ENCODE measurements around the gene UTP14C. TPM values are rescaled to one million over a fixed set of nuclear protein-coding genes. Genes with fewer than 3 reads are reported as not detected.

The UTP14C gene, protein sequence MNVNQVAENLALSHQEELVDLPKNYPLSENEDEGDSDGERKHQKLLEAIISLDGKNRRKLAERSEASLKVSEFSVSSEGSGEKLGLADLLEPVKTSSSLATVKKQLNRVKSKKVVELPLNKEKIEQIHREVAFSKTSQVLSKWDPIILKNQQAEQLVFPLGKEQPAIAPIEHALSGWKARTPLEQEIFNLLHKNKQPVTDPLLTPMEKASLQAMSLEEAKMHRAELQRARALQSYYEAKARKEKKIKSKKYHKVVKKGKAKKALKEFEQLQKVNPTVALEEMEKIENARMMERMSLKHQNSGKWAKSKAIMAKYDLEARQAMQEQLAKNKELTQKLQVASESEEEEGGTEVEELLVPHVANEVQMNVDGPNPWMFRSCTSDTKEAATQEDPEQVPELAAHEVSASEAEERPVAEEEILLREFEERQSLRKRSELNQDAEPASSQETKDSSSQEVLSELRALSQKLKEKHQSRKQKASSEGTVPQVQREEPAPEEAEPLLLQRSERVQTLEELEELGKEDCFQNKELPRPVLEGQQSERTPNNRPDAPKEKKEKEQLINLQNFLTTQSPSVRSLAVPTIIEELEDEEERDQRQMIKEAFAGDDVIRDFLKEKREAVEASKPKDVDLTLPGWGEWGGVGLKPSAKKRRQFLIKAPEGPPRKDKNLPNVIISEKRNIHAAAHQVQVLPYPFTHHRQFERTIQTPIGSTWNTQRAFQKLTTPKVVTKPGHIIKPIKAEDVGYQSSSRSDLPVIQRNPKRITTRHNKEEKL
- total RNA-seq (14.9 and 15.3 TPM in 2 replicates), polyA plus RNA-seq (1.9 TPM in 2 replicates), polyA minus RNA-seq (3.6 and 4.6 TPM in 2 replicates)
- 13.5 TPM for total RNA-seq (2013)

DNA sequence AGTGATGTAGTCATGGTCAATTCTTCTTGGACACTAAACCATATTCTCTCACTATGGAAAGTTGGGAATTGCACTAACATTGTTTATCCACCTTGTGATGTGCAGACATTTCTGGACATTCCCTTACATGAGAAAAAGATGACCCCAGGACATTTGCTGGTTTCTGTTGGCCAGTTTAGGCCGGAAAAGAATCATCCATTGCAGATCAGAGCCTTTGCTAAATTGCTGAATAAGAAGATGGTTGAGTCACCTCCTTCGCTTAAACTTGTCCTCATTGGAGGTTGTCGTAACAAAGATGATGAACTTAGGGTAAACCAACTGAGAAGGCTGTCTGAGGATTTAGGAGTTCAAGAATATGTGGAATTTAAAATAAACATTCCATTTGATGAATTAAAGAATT, at the start of gene UTP14C:
TSS of gene UTP14C (plus strand) at position 211 of the 400 bp plus-strand sequence. CDS start 4,114 bp downstream, outside the sequence.
- Histone ChIP-seq H3K79me2 (ENCODE audit: control insufficient read depth, insufficient read depth, low read length) (peaks cover 35% of the 10 kb centered on the region), H3K36me3 (replicated peaks in 1 of 2; ENCODE audit: control extremely low read depth in 1 of 2, control insufficient read depth in 1 of 2, extremely low read depth in 1 of 2, insufficient read depth in 2 of 2, low read length in 1 of 2) (peaks cover 3 to 61% of the 10 kb centered on the region in 2 experiments), H2AFZ (ENCODE audit: insufficient read depth, low read depth, low read length, poor library complexity, severe bottlenecking) (no peak within 1 kb of the TSS), H4K20me1 (ENCODE audit: control insufficient read depth, insufficient read depth, low read length, poor library complexity, severe bottlenecking) (peaks cover 18% of the 10 kb centered on the region), H3K27ac (ENCODE audit: low read length in 2 of 2) (no peak within 1 kb of the TSS), H3K9ac (ENCODE audit: low read length) (no peak within 1 kb of the TSS), H3K4me1 (ENCODE audit: control insufficient read depth in 2 of 2, insufficient read depth in 2 of 2, low read length in 2 of 2) (no peaks in the 10 kb centered on the region), H3K27me3 (replicated peaks in 1 of 4; ENCODE audit: control extremely low read depth in 1 of 4, control insufficient read depth in 3 of 4, insufficient read depth in 4 of 4, low read length in 3 of 4) (no peaks in the 10 kb centered on the region), H3K4me3 (ENCODE audit: control extremely low read depth in 1 of 5, extremely low read depth in 1 of 5, insufficient read depth in 1 of 5, low read depth in 2 of 5, low read length in 4 of 5) (no peak within 1 kb of the TSS), H3K4me2 (replicated peaks; ENCODE audit: low read depth, low read length, poor library complexity, severe bottlenecking) (no peak within 1 kb of the TSS), H3K9me3 (ENCODE audit: control extremely low read depth in 1 of 3, control insufficient read depth in 2 of 3, insufficient read depth in 1 of 3, low read length in 2 of 3) (no peaks in the 10 kb centered on the region)
- H3K4me1 Mint-ChIP-seq = peaks cover 12% of the 10 kb centered on the region
- ATAC-seq (ENCODE audit: low read depth) (no peak), DNase-seq (no peak)
- H3K9me3 Mint-ChIP-seq (ENCODE audit: insufficient read depth) = no peaks in the 10 kb centered on the region
- TF ChIP-seq, protein P1, sequence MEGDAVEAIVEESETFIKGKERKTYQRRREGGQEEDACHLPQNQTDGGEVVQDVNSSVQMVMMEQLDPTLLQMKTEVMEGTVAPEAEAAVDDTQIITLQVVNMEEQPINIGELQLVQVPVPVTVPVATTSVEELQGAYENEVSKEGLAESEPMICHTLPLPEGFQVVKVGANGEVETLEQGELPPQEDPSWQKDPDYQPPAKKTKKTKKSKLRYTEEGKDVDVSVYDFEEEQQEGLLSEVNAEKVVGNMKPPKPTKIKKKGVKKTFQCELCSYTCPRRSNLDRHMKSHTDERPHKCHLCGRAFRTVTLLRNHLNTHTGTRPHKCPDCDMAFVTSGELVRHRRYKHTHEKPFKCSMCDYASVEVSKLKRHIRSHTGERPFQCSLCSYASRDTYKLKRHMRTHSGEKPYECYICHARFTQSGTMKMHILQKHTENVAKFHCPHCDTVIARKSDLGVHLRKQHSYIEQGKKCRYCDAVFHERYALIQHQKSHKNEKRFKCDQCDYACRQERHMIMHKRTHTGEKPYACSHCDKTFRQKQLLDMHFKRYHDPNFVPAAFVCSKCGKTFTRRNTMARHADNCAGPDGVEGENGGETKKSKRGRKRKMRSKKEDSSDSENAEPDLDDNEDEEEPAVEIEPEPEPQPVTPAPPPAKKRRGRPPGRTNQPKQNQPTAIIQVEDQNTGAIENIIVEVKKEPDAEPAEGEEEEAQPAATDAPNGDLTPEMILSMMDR (IDR thresholded peaks at IDR 0.05) = no peak
- TF ChIP-seq EZH2 (IDR thresholded peaks at IDR 0.05; ENCODE audit: borderline replicate concordance, insufficient read depth, low read depth, low read length, poor library complexity, severe bottlenecking) = no peak
- no peak within 1 kb of the TSS for H3K4me3 Mint-ChIP-seq
- no peak within 1 kb of the TSS for H3K27ac Mint-ChIP-seq
- WGBS (ENCODE audit: insufficient coverage) = 100% methylated on average over 3 of the region's 3 CpGs
- POLR2A ChIA-PET = no interaction called here
- no peaks in the 10 kb centered on the region for H3K27me3 Mint-ChIP-seq
- intact Hi-C loops (cut with micrococcal nuclease) = no loop called here
- CTCF ChIA-PET = no interaction called here

DNA sequence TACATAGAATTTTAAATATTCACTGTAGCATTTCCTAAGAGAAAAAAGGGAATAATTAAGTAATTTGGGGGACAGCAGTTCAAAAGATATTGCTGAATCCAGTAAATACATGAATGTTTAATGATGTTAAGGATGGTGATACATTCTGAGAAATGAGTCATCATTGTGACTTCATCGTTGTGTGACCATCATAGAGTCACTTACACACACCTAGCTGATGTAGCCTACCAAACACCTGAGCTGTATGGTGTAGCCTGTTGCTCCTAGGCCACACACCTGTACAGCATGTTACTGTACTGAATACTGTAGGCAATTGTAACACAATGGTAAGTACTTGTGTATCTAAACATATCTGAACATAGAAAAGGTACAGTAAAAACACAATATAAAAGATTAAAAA, 48.1 kb upstream of the UTP14C start:
- no peaks in the 10 kb centered on the region for H4K20me1 ChIP-seq (ENCODE audit: control insufficient read depth, insufficient read depth, low read length, poor library complexity, severe bottlenecking)
- intact Hi-C loops (cut with micrococcal nuclease) = no loop called here
- H3K4me3 Mint-ChIP-seq = no peak overlapping the region
- H2AFZ ChIP-seq (ENCODE audit: insufficient read depth, low read depth, low read length, poor library complexity, severe bottlenecking) = no peak overlapping the region
- H3K4me1 ChIP-seq (ENCODE audit: control insufficient read depth in 2 of 2, insufficient read depth in 2 of 2, low read length in 2 of 2) = no peaks in the 10 kb centered on the region
- H3K27ac ChIP-seq (ENCODE audit: low read length in 2 of 2) = no peak overlapping the region
- POLR2A ChIA-PET = no interaction called here
- H3K27me3 Mint-ChIP-seq = peaks cover 11% of the 10 kb centered on the region
- no peaks in the 10 kb centered on the region for H3K27me3 ChIP-seq (replicated peaks in 1 of 4; ENCODE audit: control extremely low read depth in 1 of 4, control insufficient read depth in 3 of 4, insufficient read depth in 4 of 4, low read length in 3 of 4)
- no peaks in the 10 kb centered on the region for H3K36me3 ChIP-seq (replicated peaks in 1 of 2; ENCODE audit: control extremely low read depth in 1 of 2, control insufficient read depth in 1 of 2, extremely low read depth in 1 of 2, insufficient read depth in 2 of 2, low read length in 1 of 2)
- WGBS (ENCODE audit: insufficient coverage) = no CpG with 5 or more reads among the region's 1 CpG
- H3K9me3 Mint-ChIP-seq (ENCODE audit: insufficient read depth) = no peaks in the 10 kb centered on the region
- H3K4me2 ChIP-seq (replicated peaks; ENCODE audit: low read depth, low read length, poor library complexity, severe bottlenecking) = no peak overlapping the region
- no peaks in the 10 kb centered on the region for H3K9me3 ChIP-seq (ENCODE audit: control extremely low read depth in 1 of 3, control insufficient read depth in 2 of 3, insufficient read depth in 1 of 3, low read length in 2 of 3)
- no peaks in the 10 kb centered on the region for H3K79me2 ChIP-seq (ENCODE audit: control insufficient read depth, insufficient read depth, low read length)
- TF ChIP-seq, protein P1 (IDR thresholded peaks at IDR 0.05) = no peak
- no peak for TF ChIP-seq EZH2 (IDR thresholded peaks at IDR 0.05; ENCODE audit: borderline replicate concordance, insufficient read depth, low read depth, low read length, poor library complexity, severe bottlenecking)
- no peak overlapping the region for H3K27ac Mint-ChIP-seq
- DNase-seq (no peak), ATAC-seq (ENCODE audit: low read depth) (no peak)
- no peaks in the 10 kb centered on the region for H3K4me1 Mint-ChIP-seq
- CTCF ChIA-PET = no interaction called here
- no peak overlapping the region for H3K9ac ChIP-seq (ENCODE audit: low read length)
- H3K4me3 ChIP-seq (ENCODE audit: control extremely low read depth in 1 of 5, extremely low read depth in 1 of 5, insufficient read depth in 1 of 5, low read depth in 2 of 5, low read length in 4 of 5) = no peak overlapping the region
